Keratinocyte (primary cell): Measurements from ENCODE around the gene ENO1. TPM values are rescaled to one million over a fixed set of nuclear protein-coding genes. Genes with fewer than 3 reads are reported as not detected.

ENCODE experiments used
- DNase-seq: peaks from one replicate; pipeline ENCODE4 v3.0.0-alpha.2; 2011; ENCODE audit warnings: low read depth, missing footprints, low spot score
- FAIRE-seq: peaks from 2 replicates; lab custom pipeline; 2011; peaks lifted over from hg19 to GRCh38; lab: Jason Lieb, UNC
- H2AFZ ChIP-seq: 2 replicates; pipeline ENCODE4 v1.6.0; 2012; ENCODE audit warnings: low read length, control low read depth, inconsistent platforms; ENCODE audit not compliant: control insufficient read depth
- H3K27ac ChIP-seq: 2 replicates; pipeline ENCODE4 v1.5.1; 2011; ENCODE audit warnings: low read length; ENCODE audit not compliant: control insufficient read depth, insufficient read depth
- H3K27me3 ChIP-seq: 3 replicates; pipeline ENCODE4 v1.6.0; 2011; ENCODE audit warnings: low read length; ENCODE audit not compliant: control insufficient read depth, insufficient read depth; ENCODE audit errors: extremely low read depth
- H3K36me3 ChIP-seq, 2 experiments: 2 replicates in 1 of 2; 3 replicates in 1 of 2; pipeline ENCODE4 v1.5.1; 2011; ENCODE audit warnings: low read length in 2 of 2, mild to moderate bottlenecking in 1 of 2; ENCODE audit not compliant: control insufficient read depth in 2 of 2, insufficient read depth in 2 of 2; ENCODE audit errors: extremely low read depth in 1 of 2
- H3K4me1 ChIP-seq: 3 replicates; pipeline ENCODE4 v1.5.1; 2011; ENCODE audit warnings: low read length; ENCODE audit not compliant: control insufficient read depth, insufficient read depth; ENCODE audit errors: extremely low read depth
- H3K4me2 ChIP-seq: 3 replicates; pipeline ENCODE4 v1.6.0; 2011; ENCODE audit warnings: low read depth, low read length; ENCODE audit not compliant: control insufficient read depth, insufficient read depth; ENCODE audit errors: extremely low read depth
- H3K4me3 ChIP-seq, 3 experiments: fragments of 200-600 bp in 1 of 3; sonication (generic) in 1 of 3; 2 replicates in 2 of 3; 3 replicates in 1 of 3; pipeline ENCODE4 v1.5.1; 2011 to 2016; ENCODE audit warnings: low read length in 3 of 3, mild to moderate bottlenecking in 3 of 3, control low read depth in 2 of 3, inconsistent platforms in 1 of 3, low read depth in 1 of 3, mixed read lengths in 1 of 3, mixed run types in 1 of 3, moderate library complexity in 1 of 3; ENCODE audit not compliant: control insufficient read depth in 2 of 3, insufficient read depth in 2 of 3; ENCODE audit errors: extremely low read depth in 1 of 3
- H3K79me2 ChIP-seq: 2 replicates; pipeline ENCODE4 v1.6.0; 2012; ENCODE audit warnings: low read length; ENCODE audit not compliant: control insufficient read depth, insufficient read depth
- H3K9ac ChIP-seq: 3 replicates; pipeline ENCODE4 v1.6.0; 2011; ENCODE audit warnings: low read length; ENCODE audit not compliant: control insufficient read depth, insufficient read depth; ENCODE audit errors: extremely low read depth
- H3K9me1 ChIP-seq: 3 replicates; pipeline ENCODE4 v1.6.0; 2011; ENCODE audit warnings: low read length; ENCODE audit not compliant: control insufficient read depth, insufficient read depth; ENCODE audit errors: extremely low read depth
- H3K9me3 ChIP-seq: 2 replicates; pipeline ENCODE4 v1.5.1; 2012; ENCODE audit warnings: low read depth, low read length; ENCODE audit not compliant: control insufficient read depth
- H4K20me1 ChIP-seq: 3 replicates; pipeline ENCODE4 v1.6.0; 2011; ENCODE audit warnings: low read length; ENCODE audit not compliant: control insufficient read depth, insufficient read depth; ENCODE audit errors: extremely low read depth
- CTCF ChIP-seq, 3 experiments: IDR thresholded peaks in 1 of 3; conservative IDR thresholded peaks in 1 of 3; optimal IDR thresholded peaks in 1 of 3; 2 replicates in 2 of 3; 3 replicates in 1 of 3; pipeline versions ENCODE3 to v1.5.1; 2011; ENCODE audit warnings: low read length in 3 of 3, mild to moderate bottlenecking in 3 of 3, moderate library complexity in 2 of 3, control low read depth in 1 of 3, inconsistent platforms in 1 of 3; ENCODE audit not compliant: insufficient read depth in 2 of 3; ENCODE audit errors: extremely low read depth in 1 of 3
- EZH2 ChIP-seq: IDR thresholded peaks from one replicate; pipeline ENCODE4 v1.6.1; 2012; ENCODE audit warnings: inconsistent platforms, mild to moderate bottlenecking, low read length, moderate library complexity
- dilution Hi-C: fragments of 300-500 bp; cut with MboI; formaldehyde crosslinking; loops from one replicate; pipeline ENCODE4 v1.7.0; 2020; ENCODE audit warnings: low sequenced_read_pairs; ENCODE audit not compliant: extremely low pct_ligation_motif_present
- polyA plus RNA-seq, 5 experiments: library from polyadenylated mRNA; depleted of rRNA in 3 of 5; stranded (reverse) in 3 of 5; stranded (forward) in 1 of 5; unstranded in 1 of 5; fragments of >200 nt; gene quantifications; 1 replicate in 1 of 5; 2 replicates in 3 of 5; 3 replicates in 1 of 5; pipeline versions ENCODE4 v1.2.1 to v1.2.3, GENCODE V29; 2011 to 2012; ENCODE audit warnings: missing spikeins in 2 of 5, low read depth in 1 of 5, low replicate concordance in 1 of 5

Gene ENO1
- polyA plus RNA-seq, 1 donor (not counting 4 experiments of a cell fraction or from before 2014, with no cell fraction given) = 1,908 TPM

- TF ChIP-seq CTCF (optimal IDR thresholded peaks at IDR 0.05 in 1 of 3, IDR thresholded peaks at IDR 0.05 in 1 of 3, conservative IDR thresholded peaks at IDR 0.05 in 1 of 3; ENCODE audit: extremely low read depth in 1 of 3, insufficient read depth in 2 of 3, low read length in 3 of 3) (no peak), EZH2 (no peak)
Measured at GRCh38 chr1:8883491-8883890, 5.0 kb upstream of the ENO1 start.

GRCh38 chr1:8879922-8880676 lies 1.6 kb upstream of the ENO1 start:
- dilution Hi-C loops = no loop called here
- Histone ChIP-seq H3K4me1 (peaks cover 30% of the 10 kb centered on the region), H3K79me2 (peaks cover 34% of the 10 kb centered on the region), H3K36me3 (peaks cover 4 to 13% of the 10 kb centered on the region in 2 experiments), H4K20me1 (peaks cover 13% of the 10 kb centered on the region), H2AFZ (no peak overlapping the region), H3K4me2 (peak overlapping the region; percentile 79), H3K4me3 (peak overlapping the region in 2 of 3 experiments; percentile 78 to 96), H3K27me3 (no peaks in the 10 kb centered on the region), H3K9me1 (peaks cover 4% of the 10 kb centered on the region), H3K9ac (peak overlapping the region; percentile 100), H3K27ac (peak overlapping the region; percentile 99), H3K9me3 (no peaks in the 10 kb centered on the region)
- DNase-seq (no peak), FAIRE-seq (peak; percentile 43)
- TF ChIP-seq CTCF (optimal IDR thresholded peaks at IDR 0.05 in 1 of 3, IDR thresholded peaks at IDR 0.05 in 1 of 3, conservative IDR thresholded peaks at IDR 0.05 in 1 of 3; ENCODE audit: extremely low read depth in 1 of 3, insufficient read depth in 2 of 3, low read length in 3 of 3) (no peak), EZH2 (no peak)

More at GRCh38 chr1:8883491-8883890, 5.0 kb upstream of the ENO1 start:
- DNase-seq (no peak), FAIRE-seq (no peak)
- Histone ChIP-seq H3K36me3 (no peaks in the 10 kb centered on the region), H4K20me1 (no peaks in the 10 kb centered on the region), H3K79me2 (peaks cover under 1% of the 10 kb centered on the region), H3K9ac (no peak overlapping the region), H3K4me1 (peaks cover 17% of the 10 kb centered on the region), H3K27me3 (no peaks in the 10 kb centered on the region), H2AFZ (no peak overlapping the region), H3K9me3 (no peaks in the 10 kb centered on the region), H3K9me1 (no peaks in the 10 kb centered on the region), H3K27ac (no peak overlapping the region), H3K4me3 (no peak overlapping the region), H3K4me2 (no peak overlapping the region)
- dilution Hi-C loops = no loop called here
